Posterior vena cava (tissue), 2 donors: ENCODE data around the gene GFRA1. TPM values are rescaled to one million over a fixed set of nuclear protein-coding genes. Genes with fewer than 3 reads are reported as not detected.

Experiments
- DNase-seq: peaks from one replicate; pipeline ENCODE4 v3.0.0-alpha.2; 2020; ENCODE audit warnings: low spot score
- intact Hi-C, 2 donors: fragments of 100-400 bp; cut with DNase I; formaldehyde crosslinking; loops; one replicate each; pipeline versions ENCODE4 v1.14.1 to v1.14.2; 2022 to 2023
- total RNA-seq, 2 donors: library from RNA; stranded (reverse); fragmentation: NEBNext Ultra II Directional; extraction: Animal tissue kit (Norgen Biotek cat#: 25700); gene quantifications; one replicate each; pipeline ENCODE4 v1.2.1, GENCODE V29; 2021
- donor health status: DM: yes; HTN: yes; CAD: no.
- donor health status: DM: yes; HTN: yes; CAD: no.

The GFRA1 gene
- total RNA-seq, 2 donors from 2014 or later = 16.4 to 18.6 TPM

GRCh38 chr10:116251602-116252395 is 21.2 kb downstream of the GFRA1 start:
- no peak for DNase-seq
- intact Hi-C loops = no loop called here

DNA sequence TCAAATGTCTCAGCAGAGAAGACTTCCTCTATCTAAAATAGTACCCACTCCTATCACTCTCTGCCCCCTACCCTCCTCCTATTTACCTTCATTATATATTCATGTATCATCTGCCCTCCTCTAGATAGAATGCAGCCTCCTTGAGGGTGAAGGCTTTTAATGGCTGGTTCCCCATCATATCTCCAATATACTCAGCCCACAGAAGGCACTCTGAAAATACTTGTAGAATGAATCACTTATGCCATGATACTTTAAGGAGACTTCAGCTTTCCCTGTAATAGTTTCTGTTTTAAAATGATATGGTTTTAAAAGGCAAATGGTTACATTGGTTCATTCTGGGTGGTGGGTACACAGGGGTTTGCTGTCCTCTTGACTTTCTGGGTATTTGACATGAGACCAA is 25.3 kb downstream of the GFRA1 start:
- intact Hi-C loops = no loop called here
- no peak for DNase-seq

DNA sequence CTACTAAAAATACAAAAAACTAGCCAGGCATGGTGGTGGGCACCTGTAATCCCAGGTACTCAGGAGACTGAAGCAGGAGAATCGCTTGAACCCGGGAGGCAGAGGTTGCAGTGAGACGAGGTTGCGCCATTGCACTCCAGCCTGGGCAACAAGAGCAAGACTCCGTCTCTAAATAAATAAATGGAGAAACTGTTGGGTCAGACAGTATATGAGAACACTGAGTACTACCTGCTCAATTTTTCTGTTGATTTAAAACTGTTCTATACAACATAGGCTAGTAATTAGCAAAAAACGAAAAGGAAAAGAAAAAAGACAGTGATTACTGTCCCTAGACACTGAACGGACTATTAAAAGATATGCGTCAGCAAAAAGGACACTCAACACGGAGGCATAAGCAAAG is 26.7 kb downstream of the GFRA1 start:
- DNase-seq = no peak
- intact Hi-C loops = no loop called here

- DNase-seq = no peak
- intact Hi-C loops = no loop called here
These were observed 27.9 kb downstream of the GFRA1 start for GRCh38 chr10:116245156-116245555.

GRCh38 chr10:116241642-116242410 is 31.2 kb downstream of the GFRA1 start:
- intact Hi-C loops = no loop called here

GRCh38 chr10:116241085-116241484 is 31.9 kb downstream of the GFRA1 start:
- intact Hi-C loops = no loop called here

More at GRCh38 chr10:116241642-116242410, 31.2 kb downstream of the GFRA1 start:
- DNase-seq = no peak

GRCh38 chr10:116240157-116240950 is 32.7 kb downstream of the GFRA1 start:
- intact Hi-C loops = no loop called here
- DNase-seq = no peak

More at GRCh38 chr10:116241085-116241484, 31.9 kb downstream of the GFRA1 start:
- no peak for DNase-seq

DNA sequence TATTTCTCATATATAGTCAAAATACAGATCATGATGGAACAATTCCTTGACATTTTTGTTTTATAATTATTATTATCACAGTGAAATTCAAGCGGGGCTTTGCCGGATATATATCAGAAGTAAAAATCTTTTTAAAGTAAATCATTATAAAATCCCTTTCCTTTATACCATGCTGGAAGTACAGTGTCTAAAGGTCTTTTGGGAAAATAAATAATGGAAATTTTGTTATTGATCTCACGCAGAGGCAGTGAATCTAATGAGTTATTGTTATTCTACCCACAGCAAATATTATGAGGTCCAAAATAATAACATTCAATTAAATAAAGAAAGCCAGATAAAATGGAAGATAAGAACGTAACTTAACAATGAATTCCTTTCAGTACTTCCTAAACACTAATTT is 33.8 kb downstream of the GFRA1 start:
- DNase-seq = no peak
- intact Hi-C loops = no loop called here

- DNase-seq = no peak
- intact Hi-C loops = no loop called here
These were observed 35.0 kb downstream of the GFRA1 start for GRCh38 chr10:116237970-116238369.

GRCh38 chr10:116237260-116237659 is 35.7 kb downstream of the GFRA1 start:
- DNase-seq = no peak
- intact Hi-C loops = no loop called here

GRCh38 chr10:116233230-116233629 is 39.8 kb downstream of the GFRA1 start:
- DNase-seq = no peak
- intact Hi-C loops = no loop called here

GRCh38 chr10:116232613-116233012 is 40.4 kb downstream of the GFRA1 start:
- intact Hi-C loops = no loop called here
- no peak for DNase-seq

DNA sequence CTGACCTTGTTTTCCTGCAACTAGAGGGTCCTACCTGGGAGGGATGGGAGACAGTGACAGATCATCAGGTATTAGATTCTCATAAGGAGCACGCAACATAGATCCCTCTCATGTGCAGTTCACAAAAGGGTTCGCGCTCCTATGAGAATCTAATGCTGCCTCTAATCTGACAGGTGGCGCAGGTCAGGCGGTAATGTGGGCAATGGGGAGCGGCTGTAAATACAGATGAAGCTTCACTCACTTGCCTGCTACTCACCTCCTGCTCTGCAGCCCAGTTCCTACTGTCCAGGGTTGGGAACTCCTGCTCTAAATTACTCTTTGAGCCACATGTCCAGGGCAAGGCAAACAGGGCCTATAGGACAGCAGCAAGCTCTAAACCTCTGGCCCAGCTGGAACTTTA is 46.2 kb downstream of the GFRA1 start:
- intact Hi-C loops = no loop called here
- DNase-seq = no peak

- intact Hi-C loops = no loop called here
These were observed 47.0 kb downstream of the GFRA1 start for GRCh38 chr10:116226053-116226452.

GRCh38 chr10:116223289-116223688 is 49.7 kb downstream of the GFRA1 start:
- DNase-seq = no peak
- intact Hi-C loops = no loop called here

More at GRCh38 chr10:116226053-116226452, 47.0 kb downstream of the GFRA1 start:
- no peak for DNase-seq

DNA sequence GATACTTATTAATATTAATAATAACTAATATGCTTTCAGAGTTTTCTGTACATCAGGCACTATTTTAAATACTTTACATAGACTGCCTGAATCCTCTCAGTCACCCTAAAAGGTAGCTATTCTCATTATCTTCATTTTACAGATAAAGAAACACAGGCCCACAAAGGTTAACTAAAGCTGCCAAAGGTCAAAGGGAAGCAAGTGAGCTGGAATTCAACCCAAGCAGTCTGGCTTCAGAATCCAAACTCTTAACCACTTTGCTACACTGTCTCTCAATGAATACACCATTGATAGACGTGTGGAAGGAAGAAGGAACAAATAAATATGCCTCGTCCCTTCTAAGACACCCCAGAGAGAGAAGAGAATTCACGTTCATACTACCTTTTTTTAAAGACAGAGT is 52.0 kb downstream of the GFRA1 start:
- DNase-seq = no peak
- intact Hi-C loops = no loop called here

DNA sequence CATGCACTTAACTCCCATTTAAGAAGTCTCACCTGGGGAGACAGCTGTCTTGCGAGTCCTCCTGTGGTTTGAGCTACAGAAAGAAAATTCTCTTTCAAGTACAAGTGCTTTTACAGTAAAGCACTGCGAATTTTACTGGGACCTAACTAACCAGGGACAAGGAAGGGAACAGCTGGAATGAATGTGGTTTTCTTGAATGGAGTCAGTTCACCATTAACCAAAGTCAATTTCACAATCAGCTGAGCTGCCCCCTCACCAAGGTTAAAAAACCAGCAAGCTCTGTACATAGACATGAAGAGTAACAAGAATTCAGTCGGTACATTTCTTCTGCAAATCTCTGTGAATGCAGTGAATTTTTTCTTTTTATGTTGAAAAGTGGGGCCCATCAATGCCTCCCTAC is 56.3 kb downstream of the GFRA1 start:
- no peak for DNase-seq
- intact Hi-C loops = no loop called here

DNA sequence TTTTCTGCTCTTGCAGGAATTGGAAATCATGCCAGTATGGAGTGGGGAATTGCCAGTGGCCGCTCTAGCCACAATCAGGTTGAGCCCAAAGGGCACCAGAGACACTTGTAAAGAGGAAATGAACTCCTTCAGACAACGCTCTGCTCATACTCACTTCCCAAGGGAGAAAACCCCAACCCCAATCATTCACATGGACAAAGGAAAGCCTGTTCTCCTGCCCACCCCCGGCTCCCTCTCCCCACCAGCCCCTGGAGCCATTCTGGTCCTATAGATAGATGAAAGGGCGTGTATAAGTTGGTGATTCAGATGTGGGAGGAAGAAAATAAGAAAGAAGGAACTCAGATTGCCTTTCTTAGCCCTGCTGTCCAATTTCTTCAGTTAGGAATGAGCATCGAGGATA is 57.4 kb downstream of the GFRA1 start:
- intact Hi-C loops = no loop called here
- DNase-seq = no peak

GRCh38 chr10:116211682-116212081 is 61.3 kb downstream of the GFRA1 start:
- intact Hi-C loops = no loop called here
- DNase-seq = no peak
